ENCODE data around the gene SHMT1. TPM values are rescaled to one million over a fixed set of nuclear protein-coding genes. Genes with fewer than 3 reads are reported as not detected.
"Not testable (repeated sequence)": the region's sequence is repeated elsewhere in the genome, so short reads cannot be mapped to it uniquely, and the experiment has no call there.

Gene SHMT1
- total RNA-seq, 1 experiment from 2014 or later: 83.3 TPM

GRCh38 chr17:18380471-18381157 is 17.3 kb upstream of the SHMT1 start:
- in situ Hi-C loops (cut with HindIII; ENCODE audit: low pct_unique_long_range_greater_than_20kb, low sequenced_read_pairs): no loop called here
- DNase-seq (ENCODE audit: low read depth): no peak

GRCh38 chr17:18379246-18380146 is 16.1 kb upstream of the SHMT1 start:
- no peak for DNase-seq (ENCODE audit: low read depth)
- in situ Hi-C loops (cut with HindIII; ENCODE audit: low pct_unique_long_range_greater_than_20kb, low sequenced_read_pairs): no loop called here

- DNase-seq (ENCODE audit: low read depth); in situ Hi-C loops (cut with HindIII; ENCODE audit: low pct_unique_long_range_greater_than_20kb, low sequenced_read_pairs): not testable (repeated sequence)
Observed at GRCh38 chr17:18378614-18379013, 15.3 kb upstream of the SHMT1 start.

- DNase-seq (ENCODE audit: low read depth): no peak
- in situ Hi-C loops (cut with HindIII; ENCODE audit: low pct_unique_long_range_greater_than_20kb, low sequenced_read_pairs): no loop called here
Observed at GRCh38 chr17:18378205-18378505, 14.8 kb upstream of the SHMT1 start.

GRCh38 chr17:18377437-18378204 is 14.3 kb upstream of the SHMT1 start, which contains the start of gene EVPLL:
EVPLL (plus strand) TSS chr17:18377778; CDS start chr17:18380938, 3,160 bp downstream.
- DNase-seq (ENCODE audit: low read depth): no peak

GRCh38 chr17:18374216-18374615 is 10.9 kb upstream of the SHMT1 start:
- in situ Hi-C loops (cut with HindIII; ENCODE audit: low pct_unique_long_range_greater_than_20kb, low sequenced_read_pairs): no loop called here
- DNase-seq (ENCODE audit: low read depth): no peak

More at GRCh38 chr17:18377437-18378204, 14.3 kb upstream of the SHMT1 start, which contains the start of gene EVPLL:
- in situ Hi-C loops (cut with HindIII; ENCODE audit: low pct_unique_long_range_greater_than_20kb, low sequenced_read_pairs): no loop called here

- DNase-seq (ENCODE audit: low read depth): not testable (repeated sequence)
Observed at GRCh38 chr17:18373181-18373580, 9.8 kb upstream of the SHMT1 start.

GRCh38 chr17:18371455-18371854 is 8.1 kb upstream of the SHMT1 start:
- DNase-seq (ENCODE audit: low read depth): peak; percentile 44
- in situ Hi-C loops (cut with HindIII; ENCODE audit: low pct_unique_long_range_greater_than_20kb, low sequenced_read_pairs): no loop called here

More at GRCh38 chr17:18373181-18373580, 9.8 kb upstream of the SHMT1 start:
- in situ Hi-C loops (cut with HindIII; ENCODE audit: low pct_unique_long_range_greater_than_20kb, low sequenced_read_pairs): not testable (repeated sequence)

GRCh38 chr17:18370761-18371160 is 7.4 kb upstream of the SHMT1 start:
- in situ Hi-C loops (cut with HindIII; ENCODE audit: low pct_unique_long_range_greater_than_20kb, low sequenced_read_pairs): no loop called here
- no peak for DNase-seq (ENCODE audit: low read depth)

- in situ Hi-C loops (cut with HindIII; ENCODE audit: low pct_unique_long_range_greater_than_20kb, low sequenced_read_pairs): no loop called here
- DNase-seq (ENCODE audit: low read depth): no peak
Observed at GRCh38 chr17:18368946-18369345, 5.6 kb upstream of the SHMT1 start.

GRCh38 chr17:18364166-18364565 is 816 bp upstream of the SHMT1 start:
- in situ Hi-C loops (cut with HindIII; ENCODE audit: low pct_unique_long_range_greater_than_20kb, low sequenced_read_pairs): no loop called here
- no peak for DNase-seq (ENCODE audit: low read depth)

GRCh38 chr17:18362698-18363100 is 651 bp downstream of the SHMT1 start:
- in situ Hi-C loops (cut with HindIII; ENCODE audit: low pct_unique_long_range_greater_than_20kb, low sequenced_read_pairs): no loop called here

GRCh38 chr17:18361837-18362697 is 1.3 kb downstream of the SHMT1 start:
- no peak for DNase-seq (ENCODE audit: low read depth)
- in situ Hi-C loops (cut with HindIII; ENCODE audit: low pct_unique_long_range_greater_than_20kb, low sequenced_read_pairs): no loop called here

More at GRCh38 chr17:18362698-18363100, 651 bp downstream of the SHMT1 start:
- DNase-seq (ENCODE audit: low read depth): peak; percentile 64

- DNase-seq (ENCODE audit: low read depth): no peak
- in situ Hi-C loops (cut with HindIII; ENCODE audit: low pct_unique_long_range_greater_than_20kb, low sequenced_read_pairs): no loop called here
Observed at GRCh38 chr17:18360518-18360917, 2.8 kb downstream of the SHMT1 start.

- no peak for DNase-seq (ENCODE audit: low read depth)
- in situ Hi-C loops (cut with HindIII; ENCODE audit: low pct_unique_long_range_greater_than_20kb, low sequenced_read_pairs): no loop called here
Observed at GRCh38 chr17:18356624-18357023, 6.7 kb downstream of the SHMT1 start.

GRCh38 chr17:18353541-18353940 is 9.8 kb downstream of the SHMT1 start:
- in situ Hi-C loops (cut with HindIII; ENCODE audit: low pct_unique_long_range_greater_than_20kb, low sequenced_read_pairs): no loop called here
- no peak for DNase-seq (ENCODE audit: low read depth)

GRCh38 chr17:18344021-18344420 is 19.3 kb downstream of the SHMT1 start:
- DNase-seq (ENCODE audit: low read depth): no peak
- in situ Hi-C loops (cut with HindIII; ENCODE audit: low pct_unique_long_range_greater_than_20kb, low sequenced_read_pairs): no loop called here

- no peak for DNase-seq (ENCODE audit: low read depth)
- in situ Hi-C loops (cut with HindIII; ENCODE audit: low pct_unique_long_range_greater_than_20kb, low sequenced_read_pairs): no loop called here
Observed at GRCh38 chr17:18339933-18340332, 23.4 kb downstream of the SHMT1 start.
